HG03139 (cell line): ENCODE results near the gene PCDH9.

Experiments
- ATAC-seq: cut with Tn5 transposase; IDR thresholded peaks from one replicate; pipeline ENCODE4 v1.9.1; 2021; ENCODE audit not compliant: unreplicated experiment

PCDH9 gene

GRCh38 chr13:66859078-66859477, 371.1 kb downstream of the PCDH9 start:
- ATAC-seq = no peak

- ATAC-seq = no peak
Measured at GRCh38 chr13:66858163-66858562, 372.0 kb downstream of the PCDH9 start.

- ATAC-seq = no peak
Measured at GRCh38 chr13:66855131-66855530, 375.0 kb downstream of the PCDH9 start.

GRCh38 chr13:66853564-66853963, 376.6 kb downstream of the PCDH9 start:
- ATAC-seq = no peak

- ATAC-seq = no peak
Measured at GRCh38 chr13:66849706-66850105, 380.4 kb downstream of the PCDH9 start.

GRCh38 chr13:66847541-66847940, 382.6 kb downstream of the PCDH9 start:
- ATAC-seq = no peak

GRCh38 chr13:66845393-66845792, 384.7 kb downstream of the PCDH9 start:
- ATAC-seq = no peak

- ATAC-seq = no peak
Measured at GRCh38 chr13:66844933-66845332, 385.2 kb downstream of the PCDH9 start.

- no peak for ATAC-seq
Measured at GRCh38 chr13:66842766-66843165, 387.4 kb downstream of the PCDH9 start.

GRCh38 chr13:66840621-66841020, 389.5 kb downstream of the PCDH9 start:
- ATAC-seq = no peak

- no peak for ATAC-seq
Measured at GRCh38 chr13:66837246-66837645, 392.9 kb downstream of the PCDH9 start.

GRCh38 chr13:66835040-66835628, 395.0 kb downstream of the PCDH9 start:
- no peak for ATAC-seq

GRCh38 chr13:66830940-66831716, 399.0 kb downstream of the PCDH9 start:
- ATAC-seq = no peak

GRCh38 chr13:66829803-66830202, 400.3 kb downstream of the PCDH9 start:
- ATAC-seq = no peak

- no peak for ATAC-seq
Measured at GRCh38 chr13:66826398-66826797, 403.7 kb downstream of the PCDH9 start.

- ATAC-seq = no peak
Measured at GRCh38 chr13:66821551-66821950, 408.6 kb downstream of the PCDH9 start.

GRCh38 chr13:66811455-66811854, 418.7 kb downstream of the PCDH9 start:
- no peak for ATAC-seq

GRCh38 chr13:66809485-66809884, 420.7 kb downstream of the PCDH9 start:
- no peak for ATAC-seq

- no peak for ATAC-seq
Measured at GRCh38 chr13:66807251-66807650, 422.9 kb downstream of the PCDH9 start.

GRCh38 chr13:66805657-66806056, 424.5 kb downstream of the PCDH9 start:
- ATAC-seq = no peak

GRCh38 chr13:66803808-66804456, 426.2 kb downstream of the PCDH9 start:
- ATAC-seq = no peak
